GM18526 (cell line): ENCODE data around the gene STOML2.

Experiments
- POLR2A ChIP-seq: IDR thresholded peaks from 3 replicates; pipeline ENCODE4 v1.6.1; 2011; ENCODE audit not compliant: insufficient read length; ENCODE audit errors: extremely low read depth

STOML2 gene

DNA sequence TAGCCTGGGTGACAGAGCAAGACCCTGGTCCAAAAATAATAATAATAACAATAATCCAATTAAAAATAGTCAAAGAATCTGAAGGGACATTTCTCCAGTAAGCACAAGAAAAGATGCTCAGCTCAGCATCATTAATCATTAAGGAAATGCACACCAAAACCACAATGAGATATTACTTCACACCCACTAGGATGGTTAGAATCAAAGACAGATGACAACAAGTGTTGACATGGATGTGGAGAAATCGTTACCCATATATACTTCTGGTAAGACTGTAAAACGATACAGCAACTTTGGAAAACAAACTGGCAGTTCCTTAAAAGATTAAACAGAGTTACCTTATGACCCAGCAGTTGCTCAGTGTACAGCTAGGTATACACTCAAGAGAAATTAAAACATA, 17.9 kb downstream of the STOML2 start:
- TF ChIP-seq POLR2A: no peak

DNA sequence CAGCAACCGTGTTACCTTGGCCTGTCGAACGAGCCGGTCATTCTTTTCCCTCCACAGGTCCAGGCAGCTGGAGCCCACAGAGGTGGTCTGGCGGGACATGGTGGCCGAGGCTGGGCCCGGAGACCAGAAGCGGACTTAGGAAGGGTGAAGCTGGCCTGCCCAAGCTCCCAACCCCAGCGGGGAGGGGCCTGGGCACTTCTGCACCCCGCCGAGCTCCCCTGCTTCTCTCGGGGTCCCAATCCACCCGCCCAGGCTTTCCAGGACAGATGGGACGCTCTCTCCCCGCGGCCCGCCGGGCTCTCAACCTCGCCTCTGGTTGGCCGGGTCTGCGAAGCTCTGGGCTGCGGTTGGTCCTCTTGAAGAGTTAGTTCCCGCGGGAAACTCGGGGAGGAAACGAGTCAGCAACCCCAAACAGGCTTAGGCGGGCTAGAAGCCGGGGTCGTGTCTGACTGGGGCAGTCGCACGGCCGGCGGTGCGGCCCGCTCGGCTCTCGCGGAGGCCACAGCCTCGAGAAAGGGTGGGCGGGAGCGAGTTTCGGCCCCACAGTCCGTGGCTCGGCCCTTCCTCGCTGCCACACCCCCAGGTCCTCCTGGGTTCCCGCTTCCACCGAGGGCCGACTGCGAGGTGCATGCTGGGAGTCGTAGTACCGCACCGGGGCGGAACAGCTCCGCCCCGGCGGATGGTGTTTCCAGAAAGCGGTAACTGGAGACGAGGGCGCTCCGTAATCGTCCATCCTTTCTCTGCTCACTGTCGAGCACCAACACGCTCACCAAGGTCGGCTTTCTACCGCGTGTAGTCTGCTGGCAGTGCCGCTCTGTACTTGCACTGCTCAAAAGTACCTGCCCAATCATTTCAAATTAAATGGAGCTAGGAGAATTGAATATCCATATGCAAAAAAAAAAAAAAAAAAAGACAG, 23.2 kb downstream of the STOML2 start, which contains the start of gene FANCG:
FANCG (minus strand) TSS at position 517 of the 916 bp plus-strand sequence; CDS start at position 99, 418 bp downstream.
- TF ChIP-seq POLR2A: peak; percentile 78

DNA sequence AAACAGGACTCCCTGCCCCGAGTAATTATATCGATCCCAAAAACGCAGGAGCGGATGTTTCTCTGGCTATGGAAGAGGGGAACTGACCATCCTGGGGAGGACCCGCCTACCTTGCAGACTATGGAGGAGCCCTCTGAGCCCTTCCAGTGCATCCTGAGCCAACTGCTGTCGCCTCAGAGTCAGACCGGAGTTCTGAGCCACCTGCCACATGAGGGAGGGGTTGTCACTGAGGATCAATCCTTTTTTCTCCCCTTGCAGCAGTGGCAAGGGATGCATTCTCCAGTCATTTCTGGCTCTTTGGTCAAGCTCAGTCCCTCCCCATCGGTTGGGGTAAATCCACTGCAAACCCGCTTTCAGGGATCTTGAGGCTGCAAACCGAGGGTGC, 23.9 kb downstream of the STOML2 start:
- TF ChIP-seq POLR2A: no peak

DNA sequence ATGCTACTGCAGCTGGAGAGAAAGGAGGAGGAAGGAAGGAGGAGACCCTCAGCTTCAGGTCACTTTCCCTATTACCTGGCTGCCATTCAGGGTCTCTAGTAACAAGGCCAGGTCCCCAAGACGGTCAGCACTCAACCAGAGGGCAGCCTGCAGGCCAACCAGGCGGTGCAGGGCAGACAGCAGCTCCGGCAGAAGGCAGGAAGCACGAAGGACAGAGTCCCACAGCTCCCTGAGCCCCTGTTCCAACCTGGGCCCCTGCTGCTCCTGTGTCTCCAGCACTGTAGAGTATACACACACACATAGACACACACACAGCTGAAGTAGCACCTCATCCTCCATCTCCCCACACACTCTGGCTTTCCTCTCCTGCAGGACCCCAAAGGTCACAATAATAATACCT, 24.9 kb downstream of the STOML2 start:
- TF ChIP-seq POLR2A: no peak

DNA sequence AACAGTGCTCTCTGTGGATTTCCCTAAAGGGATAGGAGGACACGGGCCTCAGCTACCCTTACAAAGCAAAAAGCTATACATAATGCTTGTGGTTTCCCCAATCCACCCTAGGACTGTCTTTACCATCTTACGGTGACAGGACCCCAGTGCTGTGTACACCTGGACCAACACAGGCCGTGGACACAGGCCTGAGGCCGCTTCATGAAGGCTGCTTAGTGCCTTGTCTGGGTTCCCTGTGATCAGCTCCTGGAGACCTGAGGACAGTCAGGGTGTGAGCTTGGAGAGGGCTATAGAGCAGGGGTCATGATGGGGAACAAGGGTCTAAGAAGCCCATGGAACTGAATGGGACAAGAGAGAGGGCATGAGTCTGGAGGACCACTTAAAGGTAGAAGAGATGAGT, 26.1 kb downstream of the STOML2 start:
- no peak for TF ChIP-seq POLR2A

DNA sequence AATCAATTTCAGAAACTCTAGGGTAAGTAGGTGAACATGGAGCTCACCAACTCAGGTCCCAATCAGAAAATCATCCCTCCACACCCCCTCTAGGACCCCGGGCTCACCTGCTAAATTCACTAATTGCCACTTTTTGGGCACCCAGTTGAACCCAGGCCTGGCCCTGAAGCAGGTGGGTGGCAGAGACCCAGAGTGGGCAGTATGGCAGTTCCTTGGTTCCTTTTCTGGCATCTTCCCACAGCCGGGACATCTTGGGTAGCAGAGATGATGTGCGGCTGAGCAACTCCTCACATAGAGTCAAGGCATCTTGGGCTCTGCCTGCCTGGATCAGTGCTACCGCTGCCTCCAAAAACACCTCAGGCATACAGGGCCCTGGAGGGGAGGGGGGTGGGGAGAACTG, 27.6 kb downstream of the STOML2 start:
- TF ChIP-seq POLR2A: no peak

DNA sequence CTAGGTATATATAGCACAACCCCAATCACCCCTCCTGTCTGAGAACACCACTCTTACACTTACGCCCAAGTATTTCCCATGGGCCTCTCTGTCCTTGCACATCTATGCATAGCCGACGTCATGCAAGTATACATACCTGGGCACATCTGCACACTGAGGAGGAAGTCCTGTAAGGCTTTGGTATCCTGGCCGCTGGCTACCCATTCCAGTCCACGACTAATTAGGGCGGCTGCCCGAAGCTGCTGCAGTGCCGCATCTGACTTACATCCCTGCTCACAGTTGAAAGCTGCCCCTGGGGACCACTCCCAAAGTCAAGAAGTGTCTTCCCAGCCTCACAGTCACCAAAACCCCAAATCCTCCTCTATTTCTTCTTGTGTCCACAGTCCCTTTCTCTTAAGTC, 28.1 kb downstream of the STOML2 start:
- no peak for TF ChIP-seq POLR2A

DNA sequence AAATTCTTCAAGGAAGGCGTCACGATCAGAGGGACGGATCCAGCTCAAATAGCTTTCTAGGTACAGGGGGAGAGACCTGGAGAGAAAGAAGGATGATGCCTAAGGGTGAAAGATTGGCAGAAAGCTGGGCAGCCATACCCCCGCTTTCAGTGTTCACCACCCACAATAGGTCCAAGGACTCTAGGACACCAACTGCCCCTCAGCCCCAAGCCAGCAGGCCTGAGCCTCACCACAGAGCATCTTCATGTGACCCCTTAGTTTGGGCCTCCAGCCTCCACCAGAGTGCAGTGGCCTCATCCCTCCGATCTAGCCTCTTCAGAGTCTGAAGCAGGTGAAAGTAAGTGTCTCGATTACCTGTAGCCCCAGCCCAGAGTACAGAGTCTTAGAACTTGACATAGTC, 28.8 kb downstream of the STOML2 start:
- TF ChIP-seq POLR2A: no peak

DNA sequence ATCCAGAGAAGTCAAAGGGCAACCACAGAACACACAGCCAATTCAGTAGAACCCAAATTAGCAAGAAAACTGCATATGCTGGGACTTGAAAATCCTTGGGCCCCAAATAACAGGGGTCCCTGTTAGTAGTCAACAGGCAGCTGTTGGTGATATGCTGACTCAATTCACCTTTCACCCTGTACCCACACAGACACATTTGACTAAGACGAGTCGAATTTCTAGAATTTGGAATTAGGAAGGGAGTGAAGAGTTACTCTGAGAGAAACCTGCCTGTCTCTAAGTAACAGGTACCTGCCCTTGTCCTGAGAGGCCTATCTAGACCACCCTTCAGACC, 29.7 kb downstream of the STOML2 start:
- TF ChIP-seq POLR2A: no peak

DNA sequence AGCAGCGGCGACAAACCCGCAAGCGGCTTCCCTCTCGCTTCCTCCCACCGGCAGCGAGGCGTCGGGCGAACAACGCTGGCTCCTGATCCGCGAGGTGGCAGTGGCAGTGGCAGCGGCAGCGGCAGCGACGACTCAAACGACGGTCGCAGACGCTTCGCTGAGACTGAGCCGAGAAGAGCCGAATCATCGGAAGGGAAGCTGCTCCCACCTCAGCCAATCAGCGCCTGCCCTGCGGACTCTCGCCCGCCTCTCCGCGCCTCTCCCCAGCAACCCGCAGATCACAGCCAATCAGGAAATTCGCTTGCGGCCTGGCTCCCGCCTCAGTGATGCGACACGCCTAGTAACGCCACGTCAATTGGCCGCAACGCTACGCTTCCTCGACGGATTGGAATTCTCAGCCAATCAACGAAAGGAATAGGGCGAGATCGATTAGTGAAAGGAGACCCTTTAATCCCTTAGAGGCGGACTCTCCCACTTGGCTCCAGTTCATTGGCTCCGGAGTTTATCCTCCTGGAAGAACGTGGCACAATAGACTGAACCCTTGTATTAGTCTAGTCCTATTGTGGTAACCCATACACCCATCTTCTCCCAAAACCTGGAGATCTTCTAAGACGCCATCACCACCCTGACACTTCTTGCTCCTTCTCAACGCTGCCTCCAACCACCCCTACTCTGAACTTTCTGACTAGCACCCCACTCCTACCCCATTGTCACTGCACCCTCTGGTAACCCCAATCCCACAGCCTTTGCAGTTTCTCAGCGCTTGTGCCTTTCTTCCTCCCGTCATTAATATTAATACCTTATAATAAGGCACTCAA, 30.3 kb downstream of the STOML2 start, which contains the start of gene VCP:
VCP (minus strand) TSS at position 165 of the 818 bp plus-strand sequence. CDS start 272 bp downstream, outside the sequence.
- TF ChIP-seq POLR2A: peak; percentile 96

DNA sequence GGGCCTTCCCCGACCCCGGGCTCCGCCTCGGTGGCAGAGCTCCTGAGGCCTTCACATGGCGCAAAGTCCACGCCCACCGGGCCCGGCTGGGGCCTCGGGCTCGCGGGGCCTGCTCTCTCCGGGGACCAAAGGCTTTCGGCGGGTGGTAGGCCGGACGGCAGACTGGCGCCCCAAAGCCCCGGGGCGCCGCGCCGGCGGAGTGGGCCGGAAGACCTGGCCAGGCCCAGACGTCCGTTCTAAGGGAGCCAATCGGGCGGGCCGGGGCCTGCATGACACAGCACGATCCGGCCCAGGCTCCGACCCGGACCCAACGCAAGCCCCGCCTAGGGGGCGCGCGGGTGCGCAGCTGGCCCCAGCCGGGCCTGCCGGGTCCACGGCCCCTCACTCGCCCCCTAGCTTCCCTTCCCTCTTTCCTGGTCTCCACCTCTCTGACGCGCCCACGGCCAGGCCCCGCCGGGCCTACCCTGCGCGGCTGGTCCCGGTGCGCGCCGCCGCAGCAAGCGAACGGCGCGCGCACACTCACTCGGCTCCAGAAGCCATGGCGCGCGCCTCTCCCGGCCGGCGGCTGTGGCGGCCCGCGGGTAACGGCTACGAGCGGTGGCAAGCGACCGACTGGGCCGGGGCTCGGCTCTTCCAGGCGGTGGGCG, 31.0 kb downstream of the STOML2 start:
- peak; percentile 37 for TF ChIP-seq POLR2A

DNA sequence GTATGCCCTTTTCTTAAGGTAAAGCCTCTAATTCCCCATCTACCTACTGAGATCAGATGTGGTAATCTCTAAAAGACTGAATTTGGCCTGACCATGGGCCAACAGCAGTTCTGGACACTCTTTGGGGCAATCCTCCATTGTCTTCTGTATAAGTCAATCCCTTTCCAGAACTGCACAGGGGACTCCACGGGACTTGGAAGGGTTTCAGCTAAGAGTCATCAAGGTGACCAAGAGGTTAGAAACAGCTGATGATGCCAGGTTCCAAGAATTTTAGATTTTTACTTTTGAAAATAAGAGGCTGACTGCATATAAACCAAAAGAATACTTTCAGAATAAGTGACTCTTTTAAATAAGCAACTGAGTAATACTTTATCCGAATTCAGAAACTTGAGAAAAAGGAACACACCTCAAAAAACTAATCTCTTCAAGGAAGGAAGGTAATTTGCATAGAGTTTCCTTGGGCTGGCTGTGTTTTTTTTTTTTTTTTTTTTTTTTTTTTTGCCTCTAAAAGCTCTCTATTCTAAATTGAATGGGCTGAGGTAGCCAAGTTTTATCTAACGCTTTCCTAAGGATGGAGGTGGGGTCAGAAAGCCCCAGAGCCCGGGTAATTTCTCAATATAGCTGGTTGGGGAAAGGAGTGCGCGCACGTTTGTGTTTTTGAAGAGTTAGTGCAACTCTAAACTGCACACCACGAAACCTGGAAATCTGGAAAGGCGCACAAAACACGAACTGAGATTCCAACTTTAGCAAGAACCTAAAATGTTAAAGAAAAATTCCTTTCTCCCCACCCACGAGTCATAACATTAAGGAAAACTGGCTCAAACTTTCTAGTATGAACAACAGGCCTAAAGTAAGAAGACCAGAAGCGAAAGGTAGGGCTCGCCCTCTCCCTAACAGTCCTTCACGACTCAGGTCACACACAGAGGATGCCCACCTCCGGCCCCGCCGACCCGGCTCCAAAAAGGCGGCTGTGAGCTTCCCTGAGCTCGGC, 31.8 kb downstream of the STOML2 start:
- TF ChIP-seq POLR2A: no peak

DNA sequence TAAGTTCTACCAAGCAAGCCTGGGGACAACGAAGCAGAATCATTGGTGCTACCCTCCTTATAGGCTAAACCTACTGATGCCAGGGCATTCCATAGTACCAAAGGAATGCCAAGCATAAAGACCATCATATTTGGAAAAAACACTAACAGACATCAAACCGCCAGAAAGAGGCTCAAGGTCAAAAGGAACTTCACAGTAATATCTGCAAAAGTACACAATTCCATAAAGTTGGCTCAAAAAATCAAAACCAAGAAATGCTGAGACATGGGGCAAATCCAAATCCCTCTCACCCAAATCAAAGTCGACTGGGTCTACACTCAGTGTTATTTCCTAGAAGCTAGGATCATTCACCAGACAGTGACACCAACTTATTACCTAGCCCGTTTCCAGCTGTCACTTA, 33.9 kb downstream of the STOML2 start:
- no peak for TF ChIP-seq POLR2A

DNA sequence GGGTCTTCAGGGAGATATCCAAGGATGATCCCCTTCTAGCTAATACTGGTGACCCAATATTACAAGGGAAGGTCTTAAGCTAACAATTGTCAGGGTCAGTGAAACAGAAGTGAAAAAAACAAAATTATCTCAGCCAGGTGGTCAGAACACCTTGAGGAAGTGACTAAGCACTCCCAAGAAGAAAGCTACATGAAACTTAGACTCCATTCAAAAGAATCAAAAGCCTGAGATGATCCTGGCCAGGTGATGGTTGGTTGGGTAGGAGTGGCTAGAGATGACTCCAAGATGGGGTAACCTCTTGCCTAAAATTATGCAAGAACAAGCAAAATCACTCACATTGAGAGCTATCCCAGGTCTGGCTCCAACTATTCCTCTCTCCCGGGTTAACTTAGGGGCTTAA, 35.9 kb downstream of the STOML2 start:
- no peak for TF ChIP-seq POLR2A
